Glomerular visceral epithelial cell (primary cell): Measurements from ENCODE around the gene THAP11.

Experiments used
- DNase-seq: peaks from one replicate; pipeline ENCODE4 v3.0.0-alpha.2; 2016; ENCODE audit errors: extremely low spot score

Gene THAP11

DNA sequence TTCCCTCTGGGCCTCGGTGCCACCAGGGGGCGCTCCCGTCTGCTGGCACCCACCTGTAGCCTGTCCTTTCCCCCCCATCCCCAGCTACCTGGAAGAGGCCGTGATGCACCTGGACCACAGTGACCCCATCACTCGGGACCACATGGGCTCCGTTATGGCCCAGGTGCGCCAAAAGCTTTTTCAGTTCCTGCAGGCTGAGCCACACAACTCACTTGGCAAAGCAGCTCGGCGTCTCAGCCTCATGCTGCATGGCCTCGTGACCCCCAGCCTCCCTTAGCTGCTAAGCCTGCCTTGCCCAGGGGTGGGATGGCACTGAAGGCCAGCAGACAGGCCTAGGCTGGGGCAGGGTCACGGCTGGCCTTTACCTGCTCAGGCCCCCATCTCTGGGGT, 41.7 kb downstream of the THAP11 start:
- peak; percentile 43 for DNase-seq

DNA sequence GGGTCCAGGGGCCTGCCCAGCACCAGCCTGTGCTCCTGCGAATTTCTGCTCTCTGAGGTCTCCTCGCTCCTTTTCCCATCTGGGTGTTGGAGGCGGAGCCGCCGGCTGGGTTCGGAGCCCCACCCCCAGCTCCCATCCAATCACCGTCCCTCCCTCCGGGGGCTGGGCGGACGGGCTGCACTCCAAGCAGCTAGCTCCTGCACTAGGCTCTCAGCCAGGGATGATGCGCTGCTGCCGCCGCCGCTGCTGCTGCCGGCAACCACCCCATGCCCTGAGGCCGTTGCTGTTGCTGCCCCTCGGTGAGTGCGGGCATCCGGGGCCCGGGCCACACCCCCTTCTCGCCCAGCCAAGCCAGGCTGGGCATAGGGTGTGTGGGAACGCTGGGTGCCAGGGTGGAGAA, 42.6 kb downstream of the THAP11 start, which contains the start of gene NRN1L:
Gene NRN1L, plus strand, starts transcription at position 202 of the 400 bp plus-strand sequence. Its CDS starts 19 bp downstream, at position 221.
- no peak for DNase-seq

DNA sequence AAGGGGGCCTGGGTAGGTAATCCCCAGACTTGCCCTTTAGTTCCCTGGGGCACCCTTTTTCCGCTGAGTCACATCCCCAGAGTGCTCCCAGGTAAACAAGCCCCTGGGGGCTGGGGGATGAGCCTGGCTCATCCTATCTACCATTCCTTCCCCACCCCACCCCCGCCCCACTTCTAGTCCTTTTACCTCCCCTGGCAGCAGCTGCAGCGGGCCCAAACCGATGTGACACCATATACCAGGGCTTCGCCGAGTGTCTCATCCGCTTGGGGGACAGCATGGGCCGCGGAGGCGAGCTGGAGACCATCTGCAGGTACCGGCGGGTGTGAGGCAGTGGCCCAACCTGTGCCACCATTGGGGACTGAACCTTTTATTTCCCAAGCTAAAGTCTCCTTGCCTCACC, 43.4 kb downstream of the THAP11 start:
- no peak for DNase-seq

- no peak for DNase-seq
Measured at GRCh38 chr16:67885976-67886375, 43.9 kb downstream of the THAP11 start.

GRCh38 chr16:67886387-67886786, 44.3 kb downstream of the THAP11 start:
- DNase-seq, result no peak

GRCh38 chr16:67888331-67888730, 46.2 kb downstream of the THAP11 start:
- DNase-seq, result no peak

DNA sequence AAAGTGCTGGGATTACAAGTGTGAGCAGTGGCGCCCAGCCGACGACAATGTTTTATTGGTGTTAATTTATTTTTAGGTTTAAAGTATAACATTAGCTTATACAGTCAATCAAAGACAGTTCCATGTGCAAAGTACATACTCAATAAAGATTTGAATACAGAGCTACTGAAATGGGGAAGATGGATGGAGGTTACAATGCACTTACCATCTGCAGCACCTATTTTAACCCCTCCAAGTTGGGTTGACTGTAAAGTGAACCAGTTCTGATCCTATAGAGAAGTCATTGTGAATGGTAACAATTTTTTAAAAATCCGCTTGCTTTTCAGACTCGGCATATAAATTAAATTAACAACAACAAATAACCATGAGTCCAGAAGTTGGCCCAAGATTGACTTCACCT, 50.3 kb downstream of the THAP11 start:
- no peak for DNase-seq

DNA sequence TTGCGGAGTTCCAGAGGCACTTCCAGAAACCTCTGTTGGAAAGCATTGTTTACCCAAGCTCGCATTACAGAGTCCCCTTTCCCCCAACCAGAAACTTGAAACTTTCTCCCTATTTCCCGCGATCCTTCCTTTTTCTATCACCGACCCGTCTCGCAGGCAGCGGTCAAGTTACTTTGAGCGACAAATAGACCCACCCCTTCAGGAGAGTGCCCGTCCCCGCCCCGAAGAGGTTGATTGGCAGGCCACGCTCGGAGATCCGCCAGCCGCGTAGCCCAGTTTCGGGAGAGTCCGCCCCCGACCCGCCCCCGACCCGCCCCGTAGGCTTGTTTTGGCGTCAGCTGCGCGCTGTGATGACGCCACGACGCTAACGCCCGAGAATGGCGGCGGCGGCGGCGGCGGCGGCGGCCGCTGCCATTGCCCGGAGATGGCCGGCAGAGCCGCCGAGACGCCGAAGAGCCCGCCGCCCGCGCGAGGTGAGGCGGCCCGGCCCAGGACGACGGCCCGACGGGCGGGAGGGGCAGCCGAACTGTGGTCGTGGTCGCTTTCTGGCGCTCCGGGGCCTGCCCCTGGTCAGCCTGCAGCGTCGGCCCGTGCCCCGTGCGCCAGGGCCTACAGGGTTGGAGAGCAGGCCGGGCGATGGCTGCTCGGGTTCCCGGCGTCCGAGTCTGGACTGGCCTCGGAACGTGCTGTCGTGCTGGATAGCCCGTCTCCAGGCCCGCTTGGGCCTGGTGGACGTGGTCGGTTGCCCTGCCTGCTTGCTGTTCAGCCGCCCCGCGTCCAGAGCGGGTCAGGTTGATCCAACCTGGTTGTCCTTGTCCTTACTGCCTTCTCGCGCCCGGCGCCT, 51.0 kb downstream of the THAP11 start, which contains the start of gene PSKH1:
Gene PSKH1, plus strand, starts transcription at position 356 of the 844 bp plus-strand sequence. CDS start 15,496 bp downstream, outside the sequence.
- peak; percentile 94 for DNase-seq
